ENCODE results near the gene IL22RA1.

The IL22RA1 gene

GRCh38 chr1:24096009-24096738, 46.8 kb downstream of the IL22RA1 start:
- no peaks in the 10 kb centered on the region for H3K36me3 ChIP-seq (ENCODE audit: insufficient read depth, low read length)
- H3K27me3 ChIP-seq (ENCODE audit: insufficient read depth, low read length): peaks cover 22% of the 10 kb centered on the region
- no peak overlapping the region for H2AFZ ChIP-seq (ENCODE audit: low read length)
- H3K4me3 ChIP-seq (ENCODE audit: low read depth, low read length, poor library complexity, severe bottlenecking): no peak overlapping the region
- H3K9ac ChIP-seq (ENCODE audit: low read length): no peak overlapping the region
- H3K4me1 ChIP-seq (ENCODE audit: insufficient read depth, low read length, severe bottlenecking): no peaks in the 10 kb centered on the region
- no peaks in the 10 kb centered on the region for H3K9me2 ChIP-seq (ENCODE audit: low read depth, low read length)
- H3K4me2 ChIP-seq (ENCODE audit: low read length): no peak overlapping the region
- TF ChIP-seq, protein P1, sequence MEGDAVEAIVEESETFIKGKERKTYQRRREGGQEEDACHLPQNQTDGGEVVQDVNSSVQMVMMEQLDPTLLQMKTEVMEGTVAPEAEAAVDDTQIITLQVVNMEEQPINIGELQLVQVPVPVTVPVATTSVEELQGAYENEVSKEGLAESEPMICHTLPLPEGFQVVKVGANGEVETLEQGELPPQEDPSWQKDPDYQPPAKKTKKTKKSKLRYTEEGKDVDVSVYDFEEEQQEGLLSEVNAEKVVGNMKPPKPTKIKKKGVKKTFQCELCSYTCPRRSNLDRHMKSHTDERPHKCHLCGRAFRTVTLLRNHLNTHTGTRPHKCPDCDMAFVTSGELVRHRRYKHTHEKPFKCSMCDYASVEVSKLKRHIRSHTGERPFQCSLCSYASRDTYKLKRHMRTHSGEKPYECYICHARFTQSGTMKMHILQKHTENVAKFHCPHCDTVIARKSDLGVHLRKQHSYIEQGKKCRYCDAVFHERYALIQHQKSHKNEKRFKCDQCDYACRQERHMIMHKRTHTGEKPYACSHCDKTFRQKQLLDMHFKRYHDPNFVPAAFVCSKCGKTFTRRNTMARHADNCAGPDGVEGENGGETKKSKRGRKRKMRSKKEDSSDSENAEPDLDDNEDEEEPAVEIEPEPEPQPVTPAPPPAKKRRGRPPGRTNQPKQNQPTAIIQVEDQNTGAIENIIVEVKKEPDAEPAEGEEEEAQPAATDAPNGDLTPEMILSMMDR (IDR thresholded peaks at IDR 0.05; ENCODE audit: low read length): no peak
- no peak for TF ChIP-seq EZH2 (IDR thresholded peaks at IDR 0.05; ENCODE audit: borderline replicate concordance, low read length)
- no peaks in the 10 kb centered on the region for H3K79me2 ChIP-seq (ENCODE audit: insufficient read depth, low read length)
- no peaks in the 10 kb centered on the region for H4K20me1 ChIP-seq (ENCODE audit: insufficient read depth, low read length)
- no peaks in the 10 kb centered on the region for H3K9me3 ChIP-seq (ENCODE audit: low read length)
- no peak overlapping the region for H3K27ac ChIP-seq (ENCODE audit: low read depth, low read length, poor library complexity, severe bottlenecking)
- H3F3A ChIP-seq (ENCODE audit: insufficient read depth, low read length): no peaks in the 10 kb centered on the region

DNA sequence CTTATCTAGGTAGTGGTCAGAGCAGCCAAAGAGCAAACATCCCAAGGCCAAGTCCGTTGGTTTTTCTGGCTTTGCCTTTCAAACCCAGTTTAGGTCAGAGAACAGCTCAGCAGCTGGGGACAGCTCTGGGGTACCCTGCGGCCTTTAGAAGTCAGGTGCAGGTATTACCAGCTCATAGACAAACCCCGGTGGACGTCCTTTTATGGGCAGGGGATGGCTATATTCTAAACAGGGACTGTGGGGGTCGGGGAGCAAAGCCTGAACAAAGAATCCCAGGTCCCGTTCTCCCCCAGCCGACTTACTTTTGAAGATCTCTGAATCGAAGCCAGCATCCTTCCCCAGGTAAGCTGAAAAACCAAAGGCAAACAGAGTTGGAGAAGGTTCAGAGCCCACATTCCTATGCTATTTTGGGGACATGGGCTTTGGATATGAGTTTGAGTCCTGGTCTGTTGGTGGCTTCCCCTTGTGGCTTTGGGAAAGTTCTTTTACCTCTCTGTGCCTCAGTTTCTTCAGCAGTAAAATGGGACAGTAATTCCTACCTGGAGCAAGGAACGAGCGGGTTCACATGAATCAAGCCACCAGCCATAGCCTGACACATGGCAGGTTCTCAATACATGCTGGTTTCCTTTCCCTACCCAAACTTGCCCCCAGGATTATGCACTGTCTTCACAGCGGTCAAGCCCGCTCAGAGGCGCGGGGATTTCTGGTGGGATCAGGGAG, 47.6 kb downstream of the IL22RA1 start:
- no peak for TF ChIP-seq EZH2 (IDR thresholded peaks at IDR 0.05; ENCODE audit: borderline replicate concordance, low read length)
- TF ChIP-seq, protein P1 (IDR thresholded peaks at IDR 0.05; ENCODE audit: low read length): no peak
- Histone ChIP-seq H3F3A (ENCODE audit: insufficient read depth, low read length) (no peaks in the 10 kb centered on the region), H3K4me2 (ENCODE audit: low read length) (no peak overlapping the region), H3K9ac (ENCODE audit: low read length) (no peak overlapping the region), H3K27me3 (ENCODE audit: insufficient read depth, low read length) (peaks cover 22% of the 10 kb centered on the region), H2AFZ (ENCODE audit: low read length) (no peak overlapping the region), H3K4me3 (ENCODE audit: low read depth, low read length, poor library complexity, severe bottlenecking) (no peak overlapping the region), H3K27ac (ENCODE audit: low read depth, low read length, poor library complexity, severe bottlenecking) (no peak overlapping the region), H3K4me1 (ENCODE audit: insufficient read depth, low read length, severe bottlenecking) (no peaks in the 10 kb centered on the region), H3K9me3 (ENCODE audit: low read length) (no peaks in the 10 kb centered on the region), H3K79me2 (ENCODE audit: insufficient read depth, low read length) (no peaks in the 10 kb centered on the region), H3K9me2 (ENCODE audit: low read depth, low read length) (no peaks in the 10 kb centered on the region), H3K36me3 (ENCODE audit: insufficient read depth, low read length) (no peaks in the 10 kb centered on the region), H4K20me1 (ENCODE audit: insufficient read depth, low read length) (no peaks in the 10 kb centered on the region)

DNA sequence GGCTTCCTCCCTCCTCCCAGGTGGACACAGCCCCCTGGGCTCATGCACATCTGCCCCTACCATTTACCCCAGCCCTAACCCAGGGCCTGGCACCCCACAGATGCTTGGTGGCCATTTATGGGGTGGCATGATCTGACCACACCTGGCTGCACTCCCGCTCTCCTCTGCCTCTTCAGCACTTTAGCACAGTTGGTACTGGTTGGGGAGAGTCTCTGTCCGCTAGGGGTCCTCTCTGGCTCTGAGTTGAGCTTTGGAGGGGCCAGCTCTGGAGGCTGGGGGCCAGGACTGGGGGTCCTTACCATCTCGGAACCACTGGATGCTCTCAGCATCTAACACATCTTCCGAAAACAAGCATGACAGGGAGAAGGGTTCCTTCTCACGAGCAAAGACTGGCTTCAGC, 48.4 kb downstream of the IL22RA1 start:
- Histone ChIP-seq H3K4me2 (ENCODE audit: low read length) (no peak overlapping the region), H4K20me1 (ENCODE audit: insufficient read depth, low read length) (no peaks in the 10 kb centered on the region), H3K9ac (ENCODE audit: low read length) (no peak overlapping the region)

More for the DNA sequence above, 48.4 kb downstream of the IL22RA1 start:
- Histone ChIP-seq H3K9me2 (ENCODE audit: low read depth, low read length) (no peaks in the 10 kb centered on the region), H3K9me3 (ENCODE audit: low read length) (no peaks in the 10 kb centered on the region), H3K79me2 (ENCODE audit: insufficient read depth, low read length) (no peaks in the 10 kb centered on the region), H3F3A (ENCODE audit: insufficient read depth, low read length) (no peaks in the 10 kb centered on the region), H3K27me3 (ENCODE audit: insufficient read depth, low read length) (peaks cover 22% of the 10 kb centered on the region), H3K4me1 (ENCODE audit: insufficient read depth, low read length, severe bottlenecking) (no peaks in the 10 kb centered on the region), H2AFZ (ENCODE audit: low read length) (no peak overlapping the region), H3K27ac (ENCODE audit: low read depth, low read length, poor library complexity, severe bottlenecking) (no peak overlapping the region), H3K36me3 (ENCODE audit: insufficient read depth, low read length) (no peaks in the 10 kb centered on the region), H3K4me3 (ENCODE audit: low read depth, low read length, poor library complexity, severe bottlenecking) (no peak overlapping the region)
- TF ChIP-seq, protein P1 (IDR thresholded peaks at IDR 0.05; ENCODE audit: low read length): peak; percentile 22; the same call in 1 of the 2 replicates
- TF ChIP-seq EZH2 (IDR thresholded peaks at IDR 0.05; ENCODE audit: borderline replicate concordance, low read length): no peak
